HEK293 (cell line): ENCODE measurements around the gene MLLT10.
A peak's percentile ranks its signal among the peaks of the same experiment; 100 is the strongest.

Source experiments
- BCL11B ChIP-seq: fragments of 450-650 bp; formaldehyde crosslinking; IDR thresholded peaks from 2 replicates; pipeline ENCODE4 v1.5.1; 2016; ENCODE audit warnings: low read depth, missing biosample characterization, missing genetic modification characterization
- CTCF ChIP-seq: fragments of 450-650 bp; formaldehyde crosslinking; IDR thresholded peaks from 2 replicates; pipeline ENCODE4 v1.5.1; 2016; ENCODE audit warnings: missing biosample characterization, missing genetic modification characterization
- FEZF1 ChIP-seq: fragments of 450-650 bp; formaldehyde crosslinking; IDR thresholded peaks from 2 replicates; pipeline ENCODE4 v1.5.1; 2016; ENCODE audit warnings: missing biosample characterization, missing genetic modification characterization
- HOXC10 ChIP-seq: sonication (generic); formaldehyde crosslinking; IDR thresholded peaks from 2 replicates; pipeline ENCODE4 v1.8.1; 2023; ENCODE audit warnings: mild to moderate bottlenecking, missing genetic modification reagents
- KLF10 ChIP-seq: fragments of 450-650 bp; IDR thresholded peaks from 2 replicates; pipeline ENCODE4 v1.5.1; 2018; ENCODE audit warnings: missing biosample characterization, mild to moderate bottlenecking, missing genetic modification characterization
- KLF8 ChIP-seq: fragments of 450-650 bp; formaldehyde crosslinking; IDR thresholded peaks from 2 replicates; pipeline ENCODE4 v1.5.1; 2016; ENCODE audit warnings: missing biosample characterization, missing genetic modification characterization
- MYNN ChIP-seq: fragments of 450-650 bp; formaldehyde crosslinking; IDR thresholded peaks from 2 replicates; pipeline ENCODE4 v1.5.1; 2016; ENCODE audit warnings: missing biosample characterization, missing genetic modification characterization, borderline replicate concordance
- OVOL3 ChIP-seq: fragments of 450-650 bp; formaldehyde crosslinking; IDR thresholded peaks from 2 replicates; pipeline ENCODE4 v1.5.1; 2016; ENCODE audit warnings: missing biosample characterization, missing genetic modification characterization
- RBAK ChIP-seq: fragments of 450-650 bp; formaldehyde crosslinking; IDR thresholded peaks from 2 replicates; pipeline ENCODE4 v1.5.1; 2016; ENCODE audit warnings: missing biosample characterization, missing genetic modification characterization
- SCRT2 ChIP-seq: fragments of 450-650 bp; formaldehyde crosslinking; IDR thresholded peaks from 2 replicates; pipeline ENCODE4 v1.5.1; 2016; ENCODE audit warnings: missing biosample characterization, missing genetic modification characterization
- SP7 ChIP-seq: fragments of 450-650 bp; formaldehyde crosslinking; IDR thresholded peaks from 2 replicates; pipeline ENCODE4 v1.5.1; 2016; ENCODE audit warnings: missing biosample characterization, missing genetic modification characterization
- ZEB2 ChIP-seq: fragments of 450-650 bp; formaldehyde crosslinking; IDR thresholded peaks from 2 replicates; pipeline ENCODE4 v1.5.1; 2016; ENCODE audit warnings: missing biosample characterization, missing genetic modification characterization
- ZFP37 ChIP-seq: fragments of 450-650 bp; formaldehyde crosslinking; IDR thresholded peaks from 2 replicates; pipeline ENCODE4 v1.5.1; 2016; ENCODE audit warnings: missing biosample characterization, missing genetic modification characterization
- ZNF140 ChIP-seq: fragments of 450-650 bp; formaldehyde crosslinking; IDR thresholded peaks from 2 replicates; pipeline ENCODE4 v1.5.1; 2016; ENCODE audit warnings: missing biosample characterization, missing genetic modification characterization
- ZNF146 ChIP-seq: fragments of 450-650 bp; formaldehyde crosslinking; IDR thresholded peaks from 2 replicates; pipeline ENCODE4 v1.5.1; 2016; ENCODE audit warnings: missing biosample characterization, missing genetic modification characterization
- ZNF175 ChIP-seq: fragments of 450-650 bp; formaldehyde crosslinking; IDR thresholded peaks from 2 replicates; pipeline ENCODE4 v1.5.1; 2016; ENCODE audit warnings: missing biosample characterization, missing genetic modification characterization
- ZNF18 ChIP-seq: fragments of 450-650 bp; formaldehyde crosslinking; IDR thresholded peaks from 2 replicates; pipeline ENCODE4 v1.5.1; 2016; ENCODE audit warnings: missing biosample characterization, missing genetic modification characterization
- ZNF184 ChIP-seq: fragments of 450-650 bp; IDR thresholded peaks from 2 replicates; pipeline ENCODE4 v1.5.1; 2018; ENCODE audit warnings: missing biosample characterization, mild to moderate bottlenecking, missing genetic modification characterization
- ZNF19 ChIP-seq: fragments of 450-650 bp; formaldehyde crosslinking; IDR thresholded peaks from 2 replicates; pipeline ENCODE4; 2016; ENCODE audit warnings: missing biosample characterization, missing genetic modification characterization, low read depth
- ZNF2 ChIP-seq: fragments of 450-650 bp; formaldehyde crosslinking; IDR thresholded peaks from 2 replicates; pipeline ENCODE4 v1.5.1; 2016; ENCODE audit warnings: missing biosample characterization, missing genetic modification characterization
- ZNF202 ChIP-seq: fragments of 450-650 bp; formaldehyde crosslinking; IDR thresholded peaks from 2 replicates; pipeline ENCODE4 v1.5.1; 2016; ENCODE audit warnings: missing biosample characterization, missing genetic modification characterization, borderline replicate concordance
- ZNF274 ChIP-seq, 2 experiments: fragments of 200-500 bp in 1 of 2; fragments of 450-650 bp in 1 of 2; sonication (Bioruptor generic) in 1 of 2; formaldehyde crosslinking in 1 of 2; IDR thresholded peaks; 2 replicates each; pipeline versions ENCODE4 v1.5.1 to v1.6.1; 2014 to 2016; ENCODE audit warnings: borderline replicate concordance in 1 of 2, inconsistent platforms in 1 of 2, low read length in 1 of 2, missing biosample characterization in 1 of 2, missing genetic modification characterization in 1 of 2
- ZNF280D ChIP-seq: fragments of 450-650 bp; formaldehyde crosslinking; IDR thresholded peaks from 2 replicates; pipeline ENCODE4 v1.5.1; 2016; ENCODE audit warnings: missing biosample characterization, missing genetic modification characterization
- ZNF311 ChIP-seq: fragments of 450-650 bp; formaldehyde crosslinking; IDR thresholded peaks from 2 replicates; pipeline ENCODE4 v1.5.1; 2017; ENCODE audit warnings: missing biosample characterization, missing genetic modification characterization, borderline replicate concordance
- ZNF555 ChIP-seq: fragments of 450-650 bp; formaldehyde crosslinking; conservative IDR thresholded peaks from 2 replicates; pipeline ENCODE4 v1.5.1; 2017; ENCODE audit warnings: missing biosample characterization, mild to moderate bottlenecking, missing genetic modification characterization, inconsistent platforms
- ZNF610 ChIP-seq: fragments of 450-650 bp; formaldehyde crosslinking; IDR thresholded peaks from 2 replicates; pipeline ENCODE4 v1.5.1; 2016; ENCODE audit warnings: missing biosample characterization, missing genetic modification characterization, borderline replicate concordance
- ZNF792 ChIP-seq: fragments of 450-650 bp; formaldehyde crosslinking; IDR thresholded peaks from 2 replicates; pipeline ENCODE4 v1.5.1; 2016; ENCODE audit warnings: missing biosample characterization, missing genetic modification characterization
- ZSCAN4 ChIP-seq: fragments of 450-650 bp; formaldehyde crosslinking; IDR thresholded peaks from 2 replicates; pipeline ENCODE4 v1.5.1; 2017; ENCODE audit warnings: missing biosample characterization, missing genetic modification characterization
- TF ChIP-seq, protein P1 (sequence below): sonication (generic); formaldehyde crosslinking; IDR thresholded peaks from 2 replicates; pipeline ENCODE4 v1.8.1; 2022; ENCODE audit warnings: mild to moderate bottlenecking, moderate library complexity, missing genetic modification reagents
- TF ChIP-seq, protein P2 (sequence below): fragments of 450-650 bp; formaldehyde crosslinking; IDR thresholded peaks from 2 replicates; pipeline ENCODE4 v1.5.1; 2016; ENCODE audit warnings: missing biosample characterization, missing genetic modification characterization

Gene MLLT10

DNA sequence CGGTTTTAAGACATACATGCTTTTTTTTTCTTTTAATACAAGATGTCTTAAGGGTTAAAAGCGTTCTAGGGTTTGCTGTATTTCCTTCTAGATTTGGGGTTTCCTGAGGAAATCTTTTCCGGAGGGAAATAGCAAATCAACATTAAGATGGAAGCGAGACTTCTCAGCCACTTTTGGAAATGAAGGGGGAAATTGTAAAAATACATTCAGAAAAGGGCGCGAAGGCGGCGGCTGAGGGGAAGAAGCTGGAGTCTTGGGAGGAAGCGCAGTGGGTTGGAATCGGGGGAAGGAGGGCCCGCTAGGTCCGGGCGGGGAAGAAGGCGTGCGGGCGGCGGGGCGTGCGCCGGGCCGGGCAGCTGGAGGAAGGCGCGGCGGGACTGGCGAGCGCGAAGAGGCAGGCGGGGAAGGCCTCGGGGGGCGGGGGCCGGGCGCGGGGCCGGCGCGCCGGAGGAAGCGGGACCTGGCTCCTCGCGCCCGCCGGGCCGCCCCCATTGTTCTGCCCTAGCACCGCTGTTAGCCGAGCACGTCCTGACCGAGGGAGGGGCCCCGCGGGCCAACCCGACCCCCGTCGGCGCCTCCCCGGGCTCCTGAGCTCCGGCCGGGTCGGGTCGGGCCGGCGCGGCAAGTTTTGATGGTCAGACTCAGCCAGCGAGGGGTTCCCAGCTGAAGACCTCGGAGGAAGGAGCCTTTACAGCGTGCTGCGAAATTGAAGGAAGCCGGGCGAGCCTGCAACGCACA is 7.0 kb upstream of the MLLT10 start (continued):
- TF ChIP-seq RBAK (tag by site-specific recombination), result no peak
- TF ChIP-seq SCRT2 (tag by site-specific recombination), result no peak
- no peak; the same call in 1 of the 2 replicates for TF ChIP-seq ZEB2 (tag by site-specific recombination)
- no peak for TF ChIP-seq ZNF280D
- TF ChIP-seq ZNF311 (tag by site-specific recombination), result no peak
- TF ChIP-seq ZNF140 (tag by site-specific recombination), result no peak
- no peak for TF ChIP-seq ZSCAN4 (tag by site-specific recombination)
- TF ChIP-seq KLF10 (tag by site-specific recombination), result peak; percentile 68
- TF ChIP-seq ZNF175 (tag by site-specific recombination), result no peak
- no peak for TF ChIP-seq ZNF18 (tag by site-specific recombination)
- TF ChIP-seq ZNF274 (IDR thresholded peaks at IDR 0.05; ENCODE audit: low read length), result no peak
- TF ChIP-seq ZNF274 (tag by site-specific recombination; IDR thresholded peaks at IDR 0.05; ENCODE audit: borderline replicate concordance), result no peak
- no peak for TF ChIP-seq OVOL3 (tag by site-specific recombination)
- TF ChIP-seq, protein P1, sequence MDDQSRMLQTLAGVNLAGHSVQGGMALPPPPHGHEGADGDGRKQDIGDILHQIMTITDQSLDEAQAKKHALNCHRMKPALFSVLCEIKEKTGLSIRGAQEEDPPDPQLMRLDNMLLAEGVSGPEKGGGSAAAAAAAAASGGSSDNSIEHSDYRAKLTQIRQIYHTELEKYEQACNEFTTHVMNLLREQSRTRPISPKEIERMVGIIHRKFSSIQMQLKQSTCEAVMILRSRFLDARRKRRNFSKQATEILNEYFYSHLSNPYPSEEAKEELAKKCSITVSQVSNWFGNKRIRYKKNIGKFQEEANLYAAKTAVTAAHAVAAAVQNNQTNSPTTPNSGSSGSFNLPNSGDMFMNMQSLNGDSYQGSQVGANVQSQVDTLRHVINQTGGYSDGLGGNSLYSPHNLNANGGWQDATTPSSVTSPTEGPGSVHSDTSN (CRISPR knock-in tag), result no peak
- no peak for TF ChIP-seq ZNF610 (tag by site-specific recombination)
- TF ChIP-seq, protein P2, sequence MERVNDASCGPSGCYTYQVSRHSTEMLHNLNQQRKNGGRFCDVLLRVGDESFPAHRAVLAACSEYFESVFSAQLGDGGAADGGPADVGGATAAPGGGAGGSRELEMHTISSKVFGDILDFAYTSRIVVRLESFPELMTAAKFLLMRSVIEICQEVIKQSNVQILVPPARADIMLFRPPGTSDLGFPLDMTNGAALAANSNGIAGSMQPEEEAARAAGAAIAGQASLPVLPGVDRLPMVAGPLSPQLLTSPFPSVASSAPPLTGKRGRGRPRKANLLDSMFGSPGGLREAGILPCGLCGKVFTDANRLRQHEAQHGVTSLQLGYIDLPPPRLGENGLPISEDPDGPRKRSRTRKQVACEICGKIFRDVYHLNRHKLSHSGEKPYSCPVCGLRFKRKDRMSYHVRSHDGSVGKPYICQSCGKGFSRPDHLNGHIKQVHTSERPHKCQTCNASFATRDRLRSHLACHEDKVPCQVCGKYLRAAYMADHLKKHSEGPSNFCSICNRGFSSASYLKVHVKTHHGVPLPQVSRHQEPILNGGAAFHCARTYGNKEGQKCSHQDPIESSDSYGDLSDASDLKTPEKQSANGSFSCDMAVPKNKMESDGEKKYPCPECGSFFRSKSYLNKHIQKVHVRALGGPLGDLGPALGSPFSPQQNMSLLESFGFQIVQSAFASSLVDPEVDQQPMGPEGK (tag by site-specific recombination), result peak; percentile 83
- TF ChIP-seq ZNF202 (tag by site-specific recombination), result no peak
- no peak for TF ChIP-seq ZNF19 (tag by site-specific recombination)
- TF ChIP-seq KLF8, result peak; percentile 97
- TF ChIP-seq MYNN (tag by site-specific recombination), result no peak
- no peak for TF ChIP-seq CTCF (tag by site-specific recombination)
- TF ChIP-seq ZFP37 (tag by site-specific recombination), result no peak
- peak; percentile 44 for TF ChIP-seq ZNF2
- TF ChIP-seq HOXC10 (CRISPR knock-in tag), result no peak
- 0 out of 2 replicates have a peak, but pooled peaks have one; percentile 16 for TF ChIP-seq FEZF1 (tag by site-specific recombination)
- TF ChIP-seq SP7 (tag by site-specific recombination), result 0 out of 2 replicates have a peak, but pooled peaks have one; percentile 12
- TF ChIP-seq ZNF146, result no peak
- TF ChIP-seq ZNF555 (tag by site-specific recombination), result no peak
- no peak for TF ChIP-seq ZNF792 (tag by site-specific recombination)
- no peak for TF ChIP-seq BCL11B
- no peak for TF ChIP-seq ZNF184
